Prostate gland (tissue), 2 donors: ENCODE measurements around the gene NCBP1.

Experiments used
- CTCF ChIP-seq, 4 experiments: fragments of 200-600 bp in 2 of 4; fragments of 450-650 bp in 2 of 4; sonication (generic) in 2 of 4; IDR thresholded peaks; 1 replicate in 3 of 4; 2 replicates in 1 of 4; pipeline ENCODE4 v1.5.1; 2016 to 2019; ENCODE audit warnings: antibody characterized with exemption in 4 of 4, mild to moderate bottlenecking in 2 of 4, moderate library complexity in 2 of 4
- POLR2A ChIP-seq: fragments of 450-650 bp; IDR thresholded peaks from one replicate; pipeline ENCODE4 v1.6.1; 2016; ENCODE audit warnings: antibody characterized with exemption, mild to moderate bottlenecking
- POLR2AphosphoS5 ChIP-seq: sonication (generic); formaldehyde crosslinking; IDR thresholded peaks from one replicate; pipeline ENCODE4 v1.6.1; 2017; ENCODE audit warnings: antibody characterized with exemption

- no peak for TF ChIP-seq POLR2A
- TF ChIP-seq CTCF (IDR thresholded peaks at IDR 0.05), result no peak
- TF ChIP-seq POLR2AphosphoS5, result no peak
Observed at GRCh38 chr9:97625620-97626019, 8.0 kb upstream of the NCBP1 start.
